ENCODE results near the gene SP140. TPM values are rescaled to one million over a fixed set of nuclear protein-coding genes. Genes with fewer than 3 reads are reported as not detected.

SP140 gene
- total RNA-seq, 1 experiment from 2014 or later = not detected

DNA sequence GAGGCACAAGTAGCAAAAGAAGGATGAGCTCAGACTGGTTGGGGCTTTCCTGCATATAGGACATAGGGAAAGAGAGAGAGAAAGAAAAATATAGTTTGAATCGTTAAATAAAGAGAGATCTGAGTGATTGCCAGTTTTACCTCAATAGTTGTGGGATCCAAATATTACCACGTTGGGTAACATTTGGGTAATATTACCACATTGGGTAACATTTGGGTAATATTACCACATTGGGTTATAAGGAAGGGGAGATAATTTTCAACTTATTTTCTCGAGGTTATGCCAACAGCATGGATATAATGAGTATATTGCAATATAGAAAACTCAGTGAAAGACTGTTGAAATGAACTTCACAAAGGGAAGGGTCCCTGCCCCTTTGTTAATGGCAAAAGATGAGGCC lies 20.7 kb downstream of the SP140 start:
- no peaks in the 10 kb centered on the region for H3K36me3 Mint-ChIP-seq (ENCODE audit: insufficient read depth, unreplicated experiment)
- TF ChIP-seq, protein P1, sequence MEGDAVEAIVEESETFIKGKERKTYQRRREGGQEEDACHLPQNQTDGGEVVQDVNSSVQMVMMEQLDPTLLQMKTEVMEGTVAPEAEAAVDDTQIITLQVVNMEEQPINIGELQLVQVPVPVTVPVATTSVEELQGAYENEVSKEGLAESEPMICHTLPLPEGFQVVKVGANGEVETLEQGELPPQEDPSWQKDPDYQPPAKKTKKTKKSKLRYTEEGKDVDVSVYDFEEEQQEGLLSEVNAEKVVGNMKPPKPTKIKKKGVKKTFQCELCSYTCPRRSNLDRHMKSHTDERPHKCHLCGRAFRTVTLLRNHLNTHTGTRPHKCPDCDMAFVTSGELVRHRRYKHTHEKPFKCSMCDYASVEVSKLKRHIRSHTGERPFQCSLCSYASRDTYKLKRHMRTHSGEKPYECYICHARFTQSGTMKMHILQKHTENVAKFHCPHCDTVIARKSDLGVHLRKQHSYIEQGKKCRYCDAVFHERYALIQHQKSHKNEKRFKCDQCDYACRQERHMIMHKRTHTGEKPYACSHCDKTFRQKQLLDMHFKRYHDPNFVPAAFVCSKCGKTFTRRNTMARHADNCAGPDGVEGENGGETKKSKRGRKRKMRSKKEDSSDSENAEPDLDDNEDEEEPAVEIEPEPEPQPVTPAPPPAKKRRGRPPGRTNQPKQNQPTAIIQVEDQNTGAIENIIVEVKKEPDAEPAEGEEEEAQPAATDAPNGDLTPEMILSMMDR (IDR thresholded peaks at IDR 0.05; ENCODE audit: insufficient read depth in 1 of 2, low read depth in 1 of 2, low read length in 1 of 2, severe bottlenecking in 1 of 2, unreplicated experiment in 1 of 2) = no peak
- H3K4me3 Mint-ChIP-seq (ENCODE audit: unreplicated experiment) = no peak overlapping the region
- BruUV-seq (replicated peaks) = no TSS peak
- H3K36me3 ChIP-seq (ENCODE audit: control insufficient read depth, insufficient read depth, low read length) = no peaks in the 10 kb centered on the region
- H3K27me3 ChIP-seq (replicated peaks; ENCODE audit: control insufficient read depth, insufficient read depth, low read length) = no peaks in the 10 kb centered on the region
- H3K4me1 Mint-ChIP-seq (ENCODE audit: low read depth, unreplicated experiment) = no peaks in the 10 kb centered on the region
- H3K27ac Mint-ChIP-seq (ENCODE audit: unreplicated experiment) = no peak overlapping the region
- intact Hi-C loops (cut with micrococcal nuclease; ENCODE audit: unreplicated experiment) = no loop called here
- no peaks in the 10 kb centered on the region for H3K9me3 ChIP-seq
- no peak overlapping the region for H3K4me3 ChIP-seq (ENCODE audit: low read depth, low read length)
- H3K9me3 Mint-ChIP-seq (ENCODE audit: unreplicated experiment) = no peaks in the 10 kb centered on the region
- ChIA-PET CTCF (no interaction called here), POLR2A (no interaction called here)
- DNase-seq = no peak
- H3K27me3 Mint-ChIP-seq (ENCODE audit: insufficient read depth, unreplicated experiment) = peaks cover 8% of the 10 kb centered on the region
- no peaks in the 10 kb centered on the region for H3K4me1 ChIP-seq

GRCh38 chr2:230250231-230250630 lies 24.7 kb downstream of the SP140 start:
- Mint-ChIP-seq H3K4me3 (ENCODE audit: unreplicated experiment) (no peak overlapping the region), H3K36me3 (ENCODE audit: insufficient read depth, unreplicated experiment) (no peaks in the 10 kb centered on the region), H3K27ac (ENCODE audit: unreplicated experiment) (no peak overlapping the region), H3K9me3 (ENCODE audit: unreplicated experiment) (no peaks in the 10 kb centered on the region), H3K4me1 (ENCODE audit: low read depth, unreplicated experiment) (no peaks in the 10 kb centered on the region), H3K27me3 (ENCODE audit: insufficient read depth, unreplicated experiment) (no peaks in the 10 kb centered on the region)
- no peaks in the 10 kb centered on the region for H3K4me1 ChIP-seq
- no peaks in the 10 kb centered on the region for H3K36me3 ChIP-seq (ENCODE audit: control insufficient read depth, insufficient read depth, low read length)
- TF ChIP-seq, protein P1 (IDR thresholded peaks at IDR 0.05; ENCODE audit: insufficient read depth in 1 of 2, low read depth in 1 of 2, low read length in 1 of 2, severe bottlenecking in 1 of 2, unreplicated experiment in 1 of 2) = no peak
- no peak for DNase-seq
- H3K9me3 ChIP-seq = no peaks in the 10 kb centered on the region
- intact Hi-C loops (cut with micrococcal nuclease; ENCODE audit: unreplicated experiment) = no loop called here
- POLR2A ChIA-PET = no interaction called here
- BruUV-seq (replicated peaks) = no TSS peak
- CTCF ChIA-PET = no interaction called here
- H3K27me3 ChIP-seq (replicated peaks; ENCODE audit: control insufficient read depth, insufficient read depth, low read length) = no peaks in the 10 kb centered on the region
- no peak overlapping the region for H3K4me3 ChIP-seq (ENCODE audit: low read depth, low read length)

- no peaks in the 10 kb centered on the region for H3K9me3 Mint-ChIP-seq (ENCODE audit: unreplicated experiment)
- no peaks in the 10 kb centered on the region for H3K36me3 Mint-ChIP-seq (ENCODE audit: insufficient read depth, unreplicated experiment)
- peaks cover 3% of the 10 kb centered on the region for H3K27me3 Mint-ChIP-seq (ENCODE audit: insufficient read depth, unreplicated experiment)
- Histone ChIP-seq H3K4me3 (ENCODE audit: low read depth, low read length) (no peak overlapping the region), H3K27me3 (replicated peaks; ENCODE audit: control insufficient read depth, insufficient read depth, low read length) (no peaks in the 10 kb centered on the region), H3K9me3 (no peaks in the 10 kb centered on the region), H3K36me3 (ENCODE audit: control insufficient read depth, insufficient read depth, low read length) (no peaks in the 10 kb centered on the region), H3K4me1 (no peaks in the 10 kb centered on the region)
- H3K4me3 Mint-ChIP-seq (ENCODE audit: unreplicated experiment) = no peak overlapping the region
- no peak overlapping the region for H3K27ac Mint-ChIP-seq (ENCODE audit: unreplicated experiment)
- ChIA-PET POLR2A (no interaction called here), CTCF (no interaction called here)
- peaks cover 6% of the 10 kb centered on the region for H3K4me1 Mint-ChIP-seq (ENCODE audit: low read depth, unreplicated experiment)
- TF ChIP-seq, protein P1 (IDR thresholded peaks at IDR 0.05; ENCODE audit: insufficient read depth in 1 of 2, low read depth in 1 of 2, low read length in 1 of 2, severe bottlenecking in 1 of 2, unreplicated experiment in 1 of 2) = no peak
- intact Hi-C loops (cut with micrococcal nuclease; ENCODE audit: unreplicated experiment) = no loop called here
- no peak for DNase-seq
- BruUV-seq (replicated peaks) = no TSS peak
These were observed 28.8 kb downstream of the SP140 start for GRCh38 chr2:230254152-230254881.
